ENCODE results near the gene MYO3A. TPM values are rescaled to one million over a fixed set of nuclear protein-coding genes. Genes with fewer than 3 reads are reported as not detected.
"Not testable (repeated sequence)": the region's sequence is repeated elsewhere in the genome, so short reads cannot be mapped to it uniquely, and the experiment has no call there.

The MYO3A gene
- total RNA-seq, 1 donor from 2014 or later = not detected

GRCh38 chr10:26087666-26088065 is 153.6 kb downstream of the MYO3A start:
- no peak for DNase-seq (ENCODE audit: low read depth in 2 of 2)

GRCh38 chr10:26090026-26090425 is 156.0 kb downstream of the MYO3A start:
- DNase-seq (ENCODE audit: low read depth in 2 of 2) = no peak

- DNase-seq (ENCODE audit: low read depth in 2 of 2) = no peak
Measured at GRCh38 chr10:26090762-26091161, 156.7 kb downstream of the MYO3A start.

- no peak for DNase-seq (ENCODE audit: low read depth in 2 of 2)
Measured at GRCh38 chr10:26093229-26093628, 159.2 kb downstream of the MYO3A start.

- DNase-seq (ENCODE audit: low read depth in 2 of 2) = no peak
Measured at GRCh38 chr10:26095781-26096180, 161.8 kb downstream of the MYO3A start.

- DNase-seq (ENCODE audit: low read depth in 2 of 2) = not testable (repeated sequence)
Measured at GRCh38 chr10:26097549-26097948, 163.5 kb downstream of the MYO3A start.

GRCh38 chr10:26112532-26112931 is 178.5 kb downstream of the MYO3A start:
- DNase-seq (ENCODE audit: low read depth in 2 of 2) = no peak

- DNase-seq (ENCODE audit: low read depth in 2 of 2) = no peak
Measured at GRCh38 chr10:26138613-26139012, 204.6 kb downstream of the MYO3A start.

- no peak for DNase-seq (ENCODE audit: low read depth in 2 of 2)
Measured at GRCh38 chr10:26156019-26156418, 222.0 kb downstream of the MYO3A start.

- no peak for DNase-seq (ENCODE audit: low read depth in 2 of 2)
Measured at GRCh38 chr10:26157734-26158133, 223.7 kb downstream of the MYO3A start.

GRCh38 chr10:26169466-26169865 is 235.4 kb downstream of the MYO3A start:
- DNase-seq (ENCODE audit: low read depth in 2 of 2) = no peak

GRCh38 chr10:26172131-26172530 is 238.1 kb downstream of the MYO3A start:
- no peak for DNase-seq (ENCODE audit: low read depth in 2 of 2)

- no peak for DNase-seq (ENCODE audit: low read depth in 2 of 2)
Measured at GRCh38 chr10:26173837-26174236, 239.8 kb downstream of the MYO3A start.

GRCh38 chr10:26177341-26177740 is 243.3 kb downstream of the MYO3A start:
- DNase-seq (ENCODE audit: low read depth in 2 of 2) = no peak

- DNase-seq (ENCODE audit: low read depth in 2 of 2) = no peak
Measured at GRCh38 chr10:26194275-26194674, 260.2 kb downstream of the MYO3A start.

- no peak for DNase-seq (ENCODE audit: low read depth in 2 of 2)
Measured at GRCh38 chr10:26197248-26197647, 263.2 kb downstream of the MYO3A start.

- no peak for DNase-seq (ENCODE audit: low read depth in 2 of 2)
Measured at GRCh38 chr10:26198119-26198518, 264.1 kb downstream of the MYO3A start.

GRCh38 chr10:26199841-26200240 is 265.8 kb downstream of the MYO3A start:
- DNase-seq (ENCODE audit: low read depth in 2 of 2) = no peak

- DNase-seq (ENCODE audit: low read depth in 2 of 2) = no peak
Measured at GRCh38 chr10:26205223-26205622, 271.2 kb downstream of the MYO3A start.

GRCh38 chr10:26211781-26212444 is 277.9 kb downstream of the MYO3A start:
- no peak for DNase-seq (ENCODE audit: low read depth in 2 of 2)

GRCh38 chr10:26212511-26212910 is 278.5 kb downstream of the MYO3A start:
- DNase-seq (ENCODE audit: low read depth in 2 of 2) = no peak

GRCh38 chr10:26213157-26213800 is 279.2 kb downstream of the MYO3A start:
- DNase-seq (ENCODE audit: low read depth in 2 of 2) = no peak

GRCh38 chr10:26214004-26214403 is 280.0 kb downstream of the MYO3A start:
- DNase-seq (ENCODE audit: low read depth in 2 of 2) = no peak

Data from dermis microvascular lymphatic vessel endothelial cell (primary cell).